MCF 10A (cell line): ENCODE results near the gene REN. TPM values are rescaled to one million over a fixed set of nuclear protein-coding genes. Genes with fewer than 3 reads are reported as not detected.

Experiments
- total RNA-seq: library from RNA; stranded (reverse); gene quantifications from 2 replicates; pipeline ENCODE4 v1.2.3, GENCODE V29; 2022

Gene REN
- total RNA-seq, 1 experiment from 2014 or later, result not detected

Other genes with a start within 250 kb of the REN start
- 23.7 and 32.8 TPM in 2 replicates for gene SOX13, start 93.2 kb downstream of the REN start, total RNA-seq
- 6.7 and 9.5 TPM in 2 replicates for gene ETNK2, start 14.3 kb downstream of the REN start, total RNA-seq
- gene KISS1, start 30.2 kb upstream of the REN start, total RNA-seq, result not detected in 2 replicates
- gene GOLT1A, start 47.7 kb upstream of the REN start, total RNA-seq, result 11.5 and 12.7 TPM in 2 replicates
- gene PLEKHA6, start 193.6 kb upstream of the REN start, total RNA-seq, result 65.9 and 75.9 TPM in 2 replicates
- gene PPP1R15B, start 245.5 kb upstream of the REN start, total RNA-seq, result 86.0 and 94.8 TPM in 2 replicates